COLO668 (cell line): ENCODE results near the gene ESR2.
"Not testable (repeated sequence)": the region's sequence is repeated elsewhere in the genome, so short reads cannot be mapped to it uniquely, and the experiment has no call there.

ENCODE experiments used
- DNase-seq: peaks from one replicate; lab custom pipeline; 2025; ENCODE audit not compliant: unreplicated experiment; lab: John Stamatoyannopoulos, UW

The ESR2 gene

GRCh38 chr14:64293976-64294671 is at the start of gene ESR2:
TSS of gene ESR2 (minus strand) at chr14:64294371. CDS start at chr14:64282985, 11,386 bp downstream.
- DNase-seq, result peak; percentile 56

GRCh38 chr14:64340560-64341196 is 46.5 kb upstream of the ESR2 start:
- no peak for DNase-seq

- DNase-seq, result peak; percentile 98
These were observed 44.6 kb upstream of the ESR2 start for GRCh38 chr14:64338616-64339316.

- peak; percentile 83 for DNase-seq
These were observed 43.9 kb upstream of the ESR2 start for GRCh38 chr14:64337888-64338615.

GRCh38 chr14:64329149-64329548 is 35.0 kb upstream of the ESR2 start:
- no peak for DNase-seq

- no peak for DNase-seq
These were observed 32.3 kb upstream of the ESR2 start for GRCh38 chr14:64326502-64326901.

- DNase-seq, result no peak
These were observed 30.7 kb upstream of the ESR2 start for GRCh38 chr14:64324895-64325294.

GRCh38 chr14:64324461-64324860 is 30.3 kb upstream of the ESR2 start:
- no peak for DNase-seq

GRCh38 chr14:64320362-64320761 is 26.2 kb upstream of the ESR2 start:
- DNase-seq, result not testable (repeated sequence)

GRCh38 chr14:64318695-64319094 is 24.5 kb upstream of the ESR2 start:
- DNase-seq, result not testable (repeated sequence)

- no peak for DNase-seq
These were observed 9.3 kb upstream of the ESR2 start for GRCh38 chr14:64303471-64303917.

GRCh38 chr14:64298773-64299172 is 4.6 kb upstream of the ESR2 start:
- DNase-seq, result no peak

GRCh38 chr14:64296561-64296960 is 2.4 kb upstream of the ESR2 start:
- DNase-seq, result no peak

- DNase-seq, result peak; percentile 77
These were observed 672 bp upstream of the ESR2 start for GRCh38 chr14:64294672-64295413.

GRCh38 chr14:64292197-64292596 is 2.0 kb downstream of the ESR2 start:
- DNase-seq, result no peak

GRCh38 chr14:64289571-64289970 is 4.6 kb downstream of the ESR2 start:
- no peak for DNase-seq

GRCh38 chr14:64281805-64282204 is 12.4 kb downstream of the ESR2 start:
- no peak for DNase-seq

GRCh38 chr14:64279704-64280668 is 14.2 kb downstream of the ESR2 start:
- no peak for DNase-seq

- DNase-seq, result no peak
These were observed 15.7 kb downstream of the ESR2 start for GRCh38 chr14:64278458-64278857.
